ENCODE results near the gene LEKR1.

LEKR1 gene

DNA sequence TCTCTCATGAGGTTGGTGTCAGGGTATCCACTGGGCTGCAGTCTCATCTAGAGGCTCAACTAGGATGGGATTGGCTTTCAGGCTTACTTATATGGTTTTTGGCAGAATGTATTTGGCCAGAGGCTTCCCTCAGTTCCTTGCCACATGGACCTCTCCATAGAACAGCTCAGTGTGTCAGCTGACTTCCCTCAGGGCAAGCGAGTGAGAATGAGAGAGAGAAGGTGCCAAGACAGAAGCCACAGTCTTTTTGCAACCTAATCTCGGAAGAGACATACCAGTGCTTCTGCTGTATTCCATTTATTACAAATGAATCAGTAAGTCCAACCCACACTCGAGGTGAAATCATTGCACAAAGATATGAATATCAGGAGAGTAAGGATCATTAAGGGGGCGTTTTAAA, 204.6 kb downstream of the LEKR1 start:
- in situ Hi-C loops (cut with MboI; ENCODE audit: low pct_unique_long_range_greater_than_20kb, low sequenced_read_pairs, unreplicated experiment): no loop called here
- no peak for DNase-seq (ENCODE audit: low spot score)
- TF ChIP-seq, protein P1, sequence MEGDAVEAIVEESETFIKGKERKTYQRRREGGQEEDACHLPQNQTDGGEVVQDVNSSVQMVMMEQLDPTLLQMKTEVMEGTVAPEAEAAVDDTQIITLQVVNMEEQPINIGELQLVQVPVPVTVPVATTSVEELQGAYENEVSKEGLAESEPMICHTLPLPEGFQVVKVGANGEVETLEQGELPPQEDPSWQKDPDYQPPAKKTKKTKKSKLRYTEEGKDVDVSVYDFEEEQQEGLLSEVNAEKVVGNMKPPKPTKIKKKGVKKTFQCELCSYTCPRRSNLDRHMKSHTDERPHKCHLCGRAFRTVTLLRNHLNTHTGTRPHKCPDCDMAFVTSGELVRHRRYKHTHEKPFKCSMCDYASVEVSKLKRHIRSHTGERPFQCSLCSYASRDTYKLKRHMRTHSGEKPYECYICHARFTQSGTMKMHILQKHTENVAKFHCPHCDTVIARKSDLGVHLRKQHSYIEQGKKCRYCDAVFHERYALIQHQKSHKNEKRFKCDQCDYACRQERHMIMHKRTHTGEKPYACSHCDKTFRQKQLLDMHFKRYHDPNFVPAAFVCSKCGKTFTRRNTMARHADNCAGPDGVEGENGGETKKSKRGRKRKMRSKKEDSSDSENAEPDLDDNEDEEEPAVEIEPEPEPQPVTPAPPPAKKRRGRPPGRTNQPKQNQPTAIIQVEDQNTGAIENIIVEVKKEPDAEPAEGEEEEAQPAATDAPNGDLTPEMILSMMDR (IDR thresholded peaks at IDR 0.05; ENCODE audit: extremely low read depth, insufficient read depth, missing control alignments): no peak

DNA sequence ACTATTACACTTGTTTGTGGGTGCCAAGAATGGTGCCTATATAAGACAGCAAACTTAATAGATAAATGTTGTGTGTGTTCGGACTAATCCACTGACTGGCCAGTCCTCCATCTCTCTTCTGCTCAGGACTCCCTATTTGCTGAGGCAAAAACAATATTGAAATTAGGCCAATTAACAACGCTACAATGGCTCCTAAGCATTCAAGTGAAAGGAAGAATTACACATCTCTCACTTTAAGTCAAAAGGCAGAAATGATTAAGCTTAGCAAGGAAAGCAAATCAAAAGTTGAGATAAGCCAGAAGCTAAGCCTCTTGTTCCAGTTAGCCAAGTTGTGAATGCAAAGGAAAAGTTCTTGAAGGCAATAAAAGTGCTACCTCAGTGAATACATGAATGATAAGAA, 206.8 kb downstream of the LEKR1 start:
- in situ Hi-C loops (cut with MboI; ENCODE audit: low pct_unique_long_range_greater_than_20kb, low sequenced_read_pairs, unreplicated experiment): no loop called here
- no peak for DNase-seq (ENCODE audit: low spot score)

DNA sequence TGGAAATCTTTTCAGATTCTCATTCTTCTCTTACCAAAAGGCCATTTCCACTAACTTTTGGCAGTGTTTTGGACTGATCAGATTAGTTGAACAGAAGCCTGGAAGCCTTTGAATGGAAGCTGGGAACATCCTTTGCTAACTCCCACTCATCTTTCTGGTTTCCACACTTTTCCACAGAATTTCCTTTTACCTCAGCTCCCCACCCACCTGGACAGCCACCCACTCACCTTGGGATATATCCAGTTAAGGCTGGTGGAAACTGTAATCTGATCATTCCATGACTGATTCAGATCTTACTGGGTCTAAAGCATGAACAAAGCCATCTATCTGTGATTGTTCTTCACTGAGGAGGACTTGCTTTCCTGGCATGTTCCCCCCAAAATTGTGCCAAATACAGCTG, 214.3 kb downstream of the LEKR1 start:
- TF ChIP-seq, protein P1 (IDR thresholded peaks at IDR 0.05; ENCODE audit: extremely low read depth, insufficient read depth, missing control alignments): no peak
- in situ Hi-C loops (cut with MboI; ENCODE audit: low pct_unique_long_range_greater_than_20kb, low sequenced_read_pairs, unreplicated experiment): no loop called here
- DNase-seq (ENCODE audit: low spot score): no peak

More for the DNA sequence above, 206.8 kb downstream of the LEKR1 start:
- TF ChIP-seq, protein P1 (IDR thresholded peaks at IDR 0.05; ENCODE audit: extremely low read depth, insufficient read depth, missing control alignments): no peak

DNA sequence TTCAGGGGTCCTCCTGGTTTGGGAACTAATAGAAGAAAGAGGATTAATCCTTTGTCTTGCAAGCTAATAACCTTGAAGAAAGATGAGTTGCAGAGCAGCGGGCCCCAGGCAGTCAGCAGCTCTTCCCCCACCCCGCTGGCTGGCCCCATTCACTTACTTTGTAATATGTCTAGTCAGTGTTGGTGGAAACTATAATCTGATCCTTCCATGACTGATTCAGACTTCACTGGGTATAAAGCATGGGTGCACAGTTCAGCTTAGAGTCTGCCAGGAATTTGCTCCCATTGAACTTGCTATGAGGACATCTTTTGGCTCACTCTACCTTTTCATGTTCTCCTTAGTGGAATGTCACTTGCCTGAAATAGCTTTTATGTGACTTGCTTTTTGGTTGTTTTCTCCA, 216.1 kb downstream of the LEKR1 start:
- in situ Hi-C loops (cut with MboI; ENCODE audit: low pct_unique_long_range_greater_than_20kb, low sequenced_read_pairs, unreplicated experiment): no loop called here
- TF ChIP-seq, protein P1 (IDR thresholded peaks at IDR 0.05; ENCODE audit: extremely low read depth, insufficient read depth, missing control alignments): no peak
- DNase-seq (ENCODE audit: low spot score): no peak

DNA sequence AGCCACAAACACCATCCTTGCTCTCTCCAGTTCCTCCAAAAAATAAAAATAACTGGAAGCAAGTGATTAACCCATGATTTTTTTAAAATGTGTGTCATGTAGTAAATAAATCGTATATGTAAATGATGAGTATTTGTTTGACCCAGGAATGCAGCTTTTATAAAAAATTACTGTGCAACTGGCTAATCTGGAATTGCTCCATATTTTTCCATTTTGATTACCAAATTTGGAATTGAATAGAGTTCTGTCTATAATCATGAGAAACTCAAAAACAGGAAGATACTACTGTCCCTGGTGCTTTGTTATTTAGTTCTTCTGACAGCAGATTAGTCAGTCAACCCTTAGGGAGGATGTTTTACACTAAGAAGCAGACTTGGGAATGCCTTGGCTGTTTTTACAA, 217.6 kb downstream of the LEKR1 start:
- in situ Hi-C loops (cut with MboI; ENCODE audit: low pct_unique_long_range_greater_than_20kb, low sequenced_read_pairs, unreplicated experiment): no loop called here
- TF ChIP-seq, protein P1 (IDR thresholded peaks at IDR 0.05; ENCODE audit: extremely low read depth, insufficient read depth, missing control alignments): no peak
- DNase-seq (ENCODE audit: low spot score): no peak

DNA sequence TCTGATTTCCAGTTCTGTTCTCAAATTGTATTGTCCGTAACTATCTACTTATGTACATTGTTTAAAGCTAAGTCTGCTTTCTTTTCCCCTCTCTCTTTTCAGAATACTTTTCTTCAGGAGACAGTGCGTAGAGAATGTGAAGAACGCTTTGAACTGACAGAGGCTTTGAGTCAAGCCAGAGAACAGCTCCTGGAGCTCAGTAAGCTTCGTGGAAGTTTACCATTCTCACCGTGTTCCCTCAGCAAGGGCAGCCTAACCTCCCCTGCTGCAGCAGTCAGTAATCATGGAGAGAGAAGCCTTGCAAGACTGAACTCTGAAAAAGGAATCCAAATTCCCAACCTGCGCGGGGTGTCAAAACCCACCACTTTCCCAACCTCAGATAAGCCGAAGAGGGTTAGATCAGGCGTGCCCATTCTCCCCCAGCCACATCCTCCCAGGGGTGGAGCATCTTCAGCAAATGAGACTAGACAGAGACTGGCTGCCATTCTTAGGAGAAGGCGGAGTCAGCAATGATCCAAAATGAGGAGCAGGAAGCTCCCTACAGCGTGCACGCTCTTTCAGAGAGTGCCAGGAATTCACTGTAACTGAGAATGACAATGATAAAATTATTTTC, 219.2 kb downstream of the LEKR1 start:
- in situ Hi-C loops (cut with MboI; ENCODE audit: low pct_unique_long_range_greater_than_20kb, low sequenced_read_pairs, unreplicated experiment): no loop called here

More for the DNA sequence above, 219.2 kb downstream of the LEKR1 start:
- TF ChIP-seq, protein P1 (IDR thresholded peaks at IDR 0.05; ENCODE audit: extremely low read depth, insufficient read depth, missing control alignments): no peak
- DNase-seq (ENCODE audit: low spot score): no peak

Measured in GM13977 (cell line).